ENCODE data around the gene CLMN.
"Not testable (repeated sequence)": the region's sequence is repeated elsewhere in the genome, so short reads cannot be mapped to it uniquely, and the experiment has no call there.

The CLMN gene

DNA sequence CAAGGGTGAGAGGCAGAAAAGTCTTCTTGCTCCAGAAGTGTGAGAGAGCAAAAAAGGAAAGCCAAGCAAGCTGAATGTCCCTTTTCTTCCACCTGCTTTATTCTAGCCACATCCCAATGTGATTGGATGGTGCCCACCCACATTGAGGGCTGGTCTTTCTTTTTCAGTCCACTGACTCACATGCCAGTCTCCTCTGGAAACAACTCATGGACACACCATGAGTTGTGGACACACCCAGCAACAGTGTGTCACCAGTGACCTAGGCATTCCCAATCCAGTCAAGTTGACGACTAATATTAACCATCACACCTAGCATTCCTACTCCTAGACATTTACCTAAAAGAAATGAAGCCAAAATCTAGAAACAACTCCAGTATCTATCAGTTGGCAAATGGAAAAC, 155.2 kb downstream of the CLMN start:
- no peak for DNase-seq (ENCODE audit: low spot score)

DNA sequence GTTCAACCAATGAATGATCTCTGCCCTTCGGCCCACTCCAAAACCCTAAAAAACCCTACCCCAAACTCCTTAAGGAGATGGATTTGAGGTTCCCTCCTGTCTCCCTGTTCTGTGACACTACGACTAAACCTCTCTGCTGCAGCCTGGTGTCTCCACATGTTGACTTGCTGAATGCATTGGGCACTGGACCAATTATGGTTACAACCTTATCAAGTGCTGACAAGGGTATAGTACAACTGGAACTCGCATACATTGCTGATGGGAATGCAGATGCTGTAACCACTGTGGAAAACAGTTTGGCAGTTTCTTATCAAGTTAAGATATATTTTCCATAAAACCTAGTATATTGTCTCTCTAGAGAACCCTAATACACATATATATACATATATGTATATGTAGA, 156.0 kb downstream of the CLMN start:
- DNase-seq (ENCODE audit: low spot score): no peak

DNA sequence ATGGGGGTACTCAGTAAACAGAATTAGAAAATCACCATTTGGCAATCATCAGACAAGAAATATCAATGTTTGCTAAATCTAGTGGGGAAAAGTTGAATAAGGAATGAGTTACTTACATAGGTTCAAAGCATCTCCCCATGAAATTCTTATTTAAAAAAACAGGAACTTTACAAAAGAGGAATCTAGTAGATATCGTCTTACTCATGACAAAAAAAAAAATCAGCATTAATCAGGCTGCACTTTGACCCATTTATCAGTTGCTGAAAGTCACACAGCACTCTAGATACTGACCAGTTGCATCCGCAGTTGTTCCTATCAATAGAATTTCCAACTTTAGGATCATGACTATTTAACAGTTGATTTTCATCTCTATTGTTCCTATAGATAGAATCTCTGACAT, 156.6 kb downstream of the CLMN start:
- no peak for DNase-seq (ENCODE audit: low spot score)

DNA sequence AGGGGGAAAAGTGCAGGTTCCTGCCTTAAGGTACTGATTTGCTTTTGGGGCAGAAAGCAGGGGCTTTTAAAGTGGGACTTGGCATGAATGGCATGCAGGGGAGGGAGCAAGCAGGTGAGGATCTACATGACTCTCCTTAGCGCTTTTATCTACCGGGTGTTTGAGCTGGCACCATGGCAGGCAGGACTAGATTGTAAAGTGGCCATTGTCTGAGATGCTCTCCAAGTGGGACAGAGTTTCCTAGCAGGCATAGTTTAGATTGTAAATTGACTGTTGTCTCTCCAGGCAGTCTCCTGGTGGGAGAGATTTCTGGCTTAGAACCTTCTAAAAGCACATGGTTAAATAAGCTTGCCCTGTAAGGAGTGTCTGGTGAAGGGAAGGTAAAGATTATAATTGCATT, 157.1 kb downstream of the CLMN start:
- no peak for DNase-seq (ENCODE audit: low spot score)

DNA sequence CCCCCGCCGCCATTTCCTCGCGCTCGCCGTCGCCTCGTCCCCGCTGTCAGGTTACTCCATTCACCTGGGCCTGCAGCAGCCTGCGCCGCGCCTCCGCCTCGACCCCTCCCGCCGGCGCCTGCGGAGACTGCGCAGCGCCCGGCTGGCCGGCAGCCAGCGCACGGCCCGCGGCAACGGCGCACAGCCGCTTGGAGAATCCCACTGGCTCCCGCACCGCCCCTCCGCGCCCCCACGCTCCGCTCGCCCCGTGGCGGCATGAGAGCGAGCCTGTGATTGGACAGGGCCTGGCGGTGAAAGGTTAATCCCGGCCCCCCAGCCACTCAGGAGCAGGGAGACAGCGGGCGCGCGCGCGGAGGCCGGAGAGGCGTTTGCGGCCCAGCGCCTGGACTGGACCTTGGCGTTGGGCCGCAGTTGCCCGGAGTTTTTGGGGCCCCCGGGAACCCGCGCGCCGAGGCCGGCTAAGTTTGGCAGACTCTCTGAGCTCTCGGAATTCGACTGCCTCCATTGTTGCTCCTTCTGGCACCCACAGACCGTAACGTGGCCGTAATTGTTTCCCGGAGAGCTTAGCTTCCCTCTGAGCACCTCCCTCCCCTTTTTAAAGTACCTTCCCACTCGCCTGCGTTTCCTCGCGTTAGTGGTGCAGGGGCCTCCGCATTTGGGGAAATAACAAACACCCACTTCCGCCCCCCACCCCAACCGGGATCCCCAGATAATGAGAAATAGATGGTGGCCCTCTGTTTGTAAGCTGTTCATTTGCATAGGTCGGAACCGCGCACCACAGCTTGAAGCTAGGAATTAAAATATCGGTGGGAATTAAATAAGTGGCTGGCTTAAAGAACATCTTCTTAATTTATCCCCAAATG, 162.2 kb downstream of the CLMN start, which contains the start of gene DICER1:
DICER1 (minus strand) TSS at position 203 of the 863 bp plus-strand sequence. CDS start 24,071 bp downstream, outside the sequence.
- DNase-seq (ENCODE audit: low spot score): peak; percentile 92

DNA sequence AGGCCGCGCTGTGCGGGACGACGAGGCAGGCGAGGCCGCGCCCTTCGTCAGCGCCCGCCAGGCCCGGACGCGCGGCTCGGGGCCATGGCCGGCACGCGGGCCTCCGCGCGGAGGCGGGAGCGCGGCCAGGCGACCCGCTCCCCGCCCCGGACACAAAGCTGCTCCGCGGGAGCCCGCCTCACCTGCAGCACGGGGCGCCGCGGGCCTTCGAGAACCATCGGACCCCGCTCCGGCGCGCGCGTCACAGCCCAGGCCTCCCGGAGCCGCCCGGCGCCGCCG, 162.7 kb downstream of the CLMN start:
- no peak for DNase-seq (ENCODE audit: low spot score)

DNA sequence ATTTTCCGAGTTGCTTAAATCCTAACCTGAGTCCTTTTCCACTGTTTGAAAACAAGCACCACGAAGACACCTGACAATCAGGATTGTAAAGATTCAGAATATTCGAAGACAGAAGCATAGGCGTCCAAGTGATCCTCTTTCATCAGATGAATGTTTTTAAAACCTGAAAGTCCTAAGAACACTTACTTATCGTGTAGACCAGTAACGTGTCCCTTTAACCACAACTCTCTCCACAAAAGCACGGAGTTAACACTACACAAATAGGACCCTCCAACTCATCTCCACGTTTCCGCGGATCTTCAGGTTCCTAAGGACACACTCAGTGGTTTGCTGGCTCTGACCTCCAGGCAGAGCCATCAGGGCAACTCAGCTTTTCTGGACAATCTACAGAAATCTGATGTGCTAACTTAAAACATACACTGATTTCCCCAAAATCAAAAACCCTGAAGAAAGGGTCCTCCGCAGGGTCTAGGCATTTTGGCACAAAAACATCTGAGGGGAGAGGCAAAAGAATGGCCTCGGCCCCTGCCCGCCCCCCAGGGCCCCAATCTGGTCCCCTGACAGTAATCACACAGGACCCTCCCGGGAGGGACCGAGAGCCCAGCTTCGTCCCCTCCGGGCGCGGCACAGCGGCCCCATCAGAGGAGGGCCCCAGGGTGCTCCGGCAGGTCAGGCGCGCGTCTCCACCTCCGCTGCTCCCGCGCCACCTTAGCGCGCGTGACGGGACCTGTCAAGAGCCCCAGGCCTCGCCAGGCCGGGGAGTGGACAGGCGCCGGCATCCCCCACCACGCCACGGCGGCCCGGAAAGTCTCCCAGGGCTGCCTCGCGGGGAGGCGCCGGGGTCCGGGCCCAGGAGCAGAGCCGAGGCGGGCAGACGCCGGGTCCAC, 163.3 kb downstream of the CLMN start:
- DNase-seq (ENCODE audit: low spot score): peak; percentile 17

DNA sequence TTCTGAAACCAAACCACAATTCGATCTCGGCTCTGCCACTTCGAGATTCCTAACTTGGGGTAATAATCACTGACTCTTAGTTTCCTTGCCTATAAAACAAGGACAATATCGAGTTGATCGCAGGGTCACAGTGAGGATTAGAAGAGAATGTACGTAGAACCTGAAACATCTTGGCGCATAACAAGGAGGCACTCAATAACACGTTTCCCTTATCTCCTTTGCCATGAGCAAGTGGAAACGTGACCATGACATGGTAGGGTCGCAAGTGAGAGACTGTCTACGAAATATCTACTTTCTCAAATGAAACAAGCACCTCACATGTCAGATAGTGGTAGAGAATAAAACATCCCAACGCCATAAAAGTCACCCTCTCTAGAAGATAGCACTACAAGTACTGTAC, 164.7 kb downstream of the CLMN start:
- DNase-seq (ENCODE audit: low spot score): no peak

DNA sequence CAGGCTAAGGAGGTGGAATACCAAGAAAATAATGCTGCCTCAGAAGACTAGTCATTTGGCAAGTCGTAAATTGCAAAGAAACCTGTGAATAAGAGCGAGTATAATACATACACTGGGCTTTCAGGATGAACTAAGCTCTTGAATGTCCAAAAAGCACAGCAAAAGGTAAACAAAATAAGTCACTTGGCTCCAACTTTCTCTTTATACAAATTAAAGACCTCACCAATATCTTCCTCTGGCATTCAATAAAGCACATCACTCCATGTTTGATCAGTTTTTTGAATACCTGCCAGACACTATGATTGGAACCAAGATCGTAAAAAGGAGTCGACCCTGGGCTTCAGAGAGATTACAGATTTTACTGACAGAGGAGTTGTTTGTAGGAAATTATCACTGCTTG, 165.8 kb downstream of the CLMN start:
- no peak for DNase-seq (ENCODE audit: low spot score)

DNA sequence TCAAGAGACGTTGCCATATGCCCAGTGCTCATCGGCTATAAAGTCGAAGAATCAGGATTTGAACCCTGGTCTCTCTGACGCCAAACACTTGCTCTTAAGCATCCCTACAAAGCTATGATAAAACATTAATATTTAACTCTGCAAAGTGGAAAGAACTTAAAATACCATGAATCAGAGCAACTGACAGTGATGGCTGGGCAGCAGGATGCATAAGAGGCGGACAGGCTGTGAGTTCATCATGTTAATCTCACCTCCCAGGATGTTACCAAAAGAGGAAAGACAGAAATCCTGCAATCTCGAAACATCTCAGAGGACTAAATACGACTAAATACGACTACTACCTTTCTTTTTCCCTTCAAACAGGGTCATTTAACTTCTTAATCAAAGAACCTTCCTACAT, 168.1 kb downstream of the CLMN start:
- no peak for DNase-seq (ENCODE audit: low spot score)

DNA sequence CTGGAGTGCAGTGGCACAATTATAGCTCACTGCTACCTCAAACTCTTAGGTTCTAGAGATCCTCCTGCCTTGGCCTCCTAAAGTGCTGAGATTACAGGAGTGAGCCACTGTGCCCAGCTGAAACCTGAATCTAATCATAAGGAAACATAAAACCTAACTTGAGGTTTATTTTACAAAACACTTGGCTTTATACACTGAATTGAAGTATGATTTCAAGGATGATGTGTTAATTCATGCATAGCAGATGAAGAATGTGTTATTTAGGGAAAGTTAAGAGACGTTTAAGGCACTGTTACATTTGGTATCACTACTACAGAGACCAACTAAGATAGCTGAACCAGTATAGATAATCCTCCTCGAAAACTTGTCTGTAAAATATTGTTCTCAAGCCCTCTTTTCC, 168.8 kb downstream of the CLMN start:
- DNase-seq (ENCODE audit: low spot score): no peak

DNA sequence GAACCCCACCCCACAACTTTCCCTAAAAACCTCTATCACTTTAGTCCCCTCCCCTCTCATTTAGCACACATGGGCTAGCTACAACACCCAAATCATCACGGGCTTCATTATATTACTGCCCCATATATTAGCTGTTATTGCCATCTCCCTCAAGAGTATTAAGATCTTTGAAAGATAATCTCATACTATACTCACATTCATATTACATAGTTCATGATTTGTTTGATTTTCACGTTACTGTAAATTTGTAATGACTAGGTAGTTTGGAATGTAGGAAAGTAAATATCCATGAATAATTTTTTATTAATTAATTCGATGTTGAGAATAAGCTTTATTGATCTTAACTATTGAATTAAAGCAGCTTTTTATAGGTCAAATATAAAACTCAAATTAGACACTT, 170.3 kb downstream of the CLMN start:
- no peak for DNase-seq (ENCODE audit: low spot score)

DNA sequence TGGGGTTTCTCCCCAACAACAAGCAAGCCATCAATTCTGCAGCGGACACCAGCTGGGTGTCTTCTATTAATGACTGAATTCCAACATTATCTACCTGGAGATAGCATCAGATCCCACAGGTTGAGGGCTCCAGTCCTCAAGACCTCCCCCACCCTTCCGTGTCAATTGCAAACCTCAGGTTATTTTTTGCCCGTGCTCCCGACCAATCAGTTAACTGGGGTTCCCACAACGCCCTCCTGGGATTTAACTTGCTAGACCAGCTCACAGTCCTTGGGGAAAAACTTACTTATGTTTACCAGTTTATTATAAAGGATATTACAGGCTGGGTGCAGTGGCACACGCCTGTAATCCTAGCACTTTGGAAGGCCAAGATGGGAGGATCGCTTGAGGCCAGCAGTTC, 172.1 kb downstream of the CLMN start:
- DNase-seq (ENCODE audit: low spot score): no peak

DNA sequence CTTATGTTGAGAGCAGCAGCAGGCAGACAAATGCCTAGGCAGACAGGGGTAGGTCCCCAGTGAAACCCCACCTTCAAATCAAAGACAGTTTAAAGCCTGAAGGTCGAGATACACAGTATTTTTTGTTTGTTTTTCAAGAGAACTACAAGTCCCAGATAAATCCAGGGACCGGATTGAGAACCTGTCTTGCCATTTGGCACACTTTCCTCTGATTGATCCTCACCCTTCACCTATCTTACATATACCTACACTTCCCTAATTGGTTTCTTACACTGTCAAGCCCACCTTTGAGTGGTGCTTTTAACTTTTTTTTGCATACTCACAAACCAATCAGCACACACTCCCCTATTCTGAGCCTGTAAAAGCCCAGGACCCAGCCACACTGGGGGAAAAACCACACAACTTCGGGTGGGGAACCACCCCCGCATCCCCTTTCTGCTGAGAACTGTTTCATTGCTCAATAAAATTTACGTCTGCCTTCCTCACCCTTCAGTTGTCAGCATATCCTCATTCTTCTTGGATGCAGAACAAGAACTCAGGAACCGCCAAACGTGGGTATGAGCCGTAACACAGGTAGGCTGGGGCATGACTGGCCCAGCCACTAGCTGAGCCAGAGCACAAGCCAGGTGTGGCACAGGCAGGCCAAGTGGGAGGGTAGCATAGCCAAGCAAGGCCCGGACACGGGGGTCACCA, 173.5 kb downstream of the CLMN start:
- DNase-seq (ENCODE audit: low spot score): no peak

DNA sequence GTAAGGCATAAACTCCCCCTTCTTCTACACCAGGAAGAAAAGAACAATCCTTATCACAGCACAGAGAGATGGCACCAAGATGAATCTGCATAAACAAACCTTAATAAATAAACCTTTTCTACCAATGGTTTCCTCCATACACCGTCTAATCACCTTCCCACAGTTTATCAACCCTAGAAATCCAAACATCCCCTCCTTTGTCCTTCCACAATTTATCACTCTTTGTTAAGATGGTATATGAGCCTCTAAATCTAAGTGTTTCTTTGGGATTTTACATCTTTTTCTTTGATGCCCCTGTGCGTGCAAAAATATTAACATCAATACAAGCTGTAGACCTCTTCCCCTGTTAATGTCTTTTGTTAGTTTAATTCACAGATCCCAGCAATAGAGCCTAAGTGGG, 174.9 kb downstream of the CLMN start:
- no peak for DNase-seq (ENCODE audit: low spot score)

DNA sequence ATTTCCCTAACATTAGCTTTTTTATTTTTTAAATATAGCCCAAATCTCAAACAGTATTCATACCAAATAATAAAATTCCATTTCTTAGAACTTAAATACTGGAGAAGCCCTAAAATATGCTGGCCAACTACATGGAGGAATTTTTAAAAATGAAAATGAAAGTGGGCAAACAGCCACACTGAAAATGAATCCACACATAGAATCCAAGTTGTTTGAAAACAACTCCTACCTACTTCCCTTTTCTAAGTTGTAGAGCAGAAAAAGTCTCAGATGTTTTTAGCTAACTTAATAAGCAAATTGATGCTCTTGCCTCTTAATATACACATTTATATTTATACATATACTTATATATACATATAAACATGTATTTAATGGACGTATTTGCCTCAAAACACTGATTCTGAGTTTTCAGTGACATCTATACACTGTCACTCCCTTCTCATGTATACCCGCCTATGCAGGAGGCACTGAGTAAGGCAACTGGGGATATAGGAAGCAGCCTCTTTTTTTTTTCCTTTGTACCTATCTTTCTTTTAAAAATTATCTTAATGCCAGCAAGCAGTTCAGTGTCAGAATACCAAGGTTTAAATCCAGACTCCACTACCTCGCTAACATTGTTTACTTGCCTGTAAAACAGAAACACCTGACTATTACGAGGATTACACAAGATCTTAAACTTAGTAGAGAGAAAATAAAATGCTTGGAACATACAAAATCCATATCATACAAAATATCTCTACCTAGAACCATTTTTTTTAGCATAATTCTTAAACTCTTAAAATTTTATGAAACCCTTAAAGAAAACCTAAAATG, 175.7 kb downstream of the CLMN start:
- no peak for DNase-seq (ENCODE audit: low spot score)

DNA sequence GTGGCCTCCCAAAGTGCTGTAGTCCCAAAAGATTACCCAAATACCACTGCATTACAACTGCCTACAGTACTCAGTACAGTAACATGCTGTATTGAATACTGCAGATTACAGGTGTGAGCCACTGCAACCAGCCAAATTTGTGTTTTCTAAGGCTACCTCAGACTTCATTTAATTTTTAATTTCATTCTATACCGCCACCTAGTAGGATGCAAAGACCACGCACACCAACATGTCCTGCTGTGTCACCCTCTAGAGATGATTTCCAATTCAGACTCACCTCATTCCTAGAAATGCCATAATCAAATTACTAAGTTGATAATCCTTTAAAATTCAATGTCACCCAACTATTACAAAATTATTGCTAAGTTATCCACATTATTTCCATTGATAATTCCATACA, 177.5 kb downstream of the CLMN start:
- no peak for DNase-seq (ENCODE audit: low spot score)

DNA sequence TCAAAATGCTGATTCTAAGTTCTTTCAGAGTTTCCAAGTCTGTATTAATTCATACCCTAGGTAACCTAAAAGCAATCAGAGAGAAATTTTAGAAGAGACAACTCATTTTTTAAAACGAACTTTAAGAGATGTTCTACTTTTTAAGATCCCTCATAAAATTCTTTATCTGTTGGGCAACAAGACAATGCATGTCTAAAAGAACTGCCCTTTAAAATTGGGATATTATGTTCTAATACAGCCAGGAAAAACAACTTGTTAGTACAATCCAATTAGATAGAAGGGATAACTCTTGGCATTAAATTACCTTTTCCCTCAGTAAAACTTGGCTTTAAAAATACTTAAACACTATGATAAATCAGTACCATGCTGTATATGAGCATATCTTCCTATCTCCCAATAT, 178.0 kb downstream of the CLMN start:
- no peak for DNase-seq (ENCODE audit: low spot score)

DNA sequence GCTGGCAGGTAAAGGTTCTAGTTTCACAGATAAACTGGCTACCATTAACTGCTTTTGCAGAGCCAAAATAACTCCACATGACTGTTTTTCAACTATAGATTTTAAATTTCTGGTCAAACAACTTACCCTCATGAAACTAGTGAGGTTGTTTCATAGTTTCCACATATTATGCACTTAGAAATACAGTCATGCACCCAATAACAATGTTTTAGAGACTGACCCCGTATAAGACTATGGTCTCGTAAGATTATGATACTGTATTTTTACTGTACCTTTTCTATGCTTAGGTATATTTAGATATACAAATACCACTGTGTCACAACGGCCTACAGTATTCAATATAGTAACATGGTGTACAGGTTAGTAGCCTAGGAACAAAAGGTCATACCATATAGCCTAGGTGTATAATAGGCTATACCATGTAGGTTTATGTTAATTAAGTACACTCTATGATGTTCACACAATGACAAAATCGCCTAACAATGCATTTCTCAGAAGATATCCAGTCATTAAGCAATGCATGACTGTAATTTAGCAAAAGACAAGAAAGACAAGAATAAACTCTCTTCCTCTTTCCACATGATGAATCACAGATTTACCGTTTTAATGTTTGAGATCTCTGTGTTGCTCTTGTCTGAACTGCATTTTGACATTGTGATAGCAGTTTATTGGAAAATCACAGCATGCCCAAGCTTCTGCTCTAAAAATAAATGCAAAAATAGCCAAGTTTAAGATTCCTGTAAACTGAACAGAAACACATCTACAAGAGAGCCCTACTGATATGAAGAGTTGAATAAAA, 179.4 kb downstream of the CLMN start:
- no peak for DNase-seq (ENCODE audit: low spot score)

DNA sequence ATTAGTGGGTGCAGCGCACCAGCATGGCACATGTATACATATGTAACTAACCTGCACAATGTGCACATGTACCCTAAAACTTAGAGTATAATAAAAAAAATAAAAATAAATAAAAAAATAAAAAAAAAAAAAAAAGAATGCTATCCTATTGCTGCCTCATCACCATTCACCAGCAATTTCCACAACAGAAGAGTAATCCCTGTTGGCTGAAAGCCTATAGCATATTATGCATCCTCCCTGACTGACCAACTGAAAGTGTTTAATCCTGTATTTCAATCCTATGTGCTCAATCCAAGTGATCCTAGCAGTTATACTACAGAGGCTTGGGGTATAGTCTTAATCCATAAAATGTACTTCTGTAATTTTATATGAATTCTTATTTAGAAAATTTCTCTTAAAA, 180.8 kb downstream of the CLMN start:
- no peak for DNase-seq (ENCODE audit: low spot score)

DNA sequence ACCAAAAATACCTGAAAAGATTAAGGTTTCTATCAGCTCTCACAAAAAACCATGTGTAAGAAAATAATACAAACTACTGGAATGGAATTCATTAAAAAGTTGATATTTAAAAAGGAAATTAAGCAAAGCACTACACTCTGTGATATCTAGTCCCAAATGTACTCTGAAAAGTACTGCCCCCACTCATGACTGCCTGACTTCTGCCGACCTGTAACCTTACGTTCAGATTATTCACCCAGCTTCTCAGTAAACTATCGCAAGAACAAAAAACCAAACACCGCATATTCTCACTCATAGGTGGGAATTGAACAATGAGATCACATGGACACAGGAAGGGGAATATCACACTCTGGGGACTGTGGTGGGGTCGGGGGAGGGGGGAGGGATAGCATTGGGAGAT, 181.3 kb downstream of the CLMN start:
- not testable (repeated sequence) for DNase-seq (ENCODE audit: low spot score)

Measured in kidney capillary endothelial cell (primary cell).